Duodenal mucosa (tissue), 2 donors: ENCODE results near the gene RAB19.
A peak's percentile ranks its signal among the peaks of the same experiment; 100 is the strongest.

Source experiments
- H3K27ac ChIP-seq: one replicate; pipeline ENCODE4 v1.7.0; 2013; ENCODE audit warnings: low read depth, low read length
- H3K27me3 ChIP-seq, 2 donors: one replicate each; pipeline ENCODE4 v1.7.0; 2013; ENCODE audit warnings: low read length in 2 of 2, control low read depth in 1 of 2; ENCODE audit not compliant: insufficient read depth in 2 of 2, control insufficient read depth in 1 of 2
- H3K36me3 ChIP-seq, 2 donors: one replicate each; pipeline ENCODE4 v1.7.0; 2013; ENCODE audit warnings: low read length in 2 of 2, control low read depth in 1 of 2; ENCODE audit not compliant: insufficient read depth in 2 of 2, control insufficient read depth in 1 of 2
- H3K4me1 ChIP-seq, 2 donors: one replicate each; pipeline ENCODE4 v1.7.0; 2013; ENCODE audit warnings: low read length in 2 of 2, control low read depth in 1 of 2; ENCODE audit not compliant: insufficient read depth in 2 of 2, control insufficient read depth in 1 of 2
- H3K4me3 ChIP-seq, 2 donors: one replicate each; pipeline ENCODE4 v1.7.0; 2013; ENCODE audit warnings: low read length in 2 of 2, low read depth in 1 of 2
- H3K9ac ChIP-seq, 2 donors: one replicate each; pipeline ENCODE4 v1.7.0; 2013; ENCODE audit warnings: low read length in 2 of 2, low read depth in 1 of 2
- H3K9me3 ChIP-seq, 2 donors: one replicate each; pipeline ENCODE4 v1.7.0; 2013; ENCODE audit warnings: low read length in 2 of 2, control low read depth in 1 of 2; ENCODE audit not compliant: control insufficient read depth in 1 of 2

RAB19 gene

GRCh38 chr7:140403878-140404564 lies at the start of gene RAB19:
Gene RAB19, plus strand, starts transcription at chr7:140404058. Its CDS starts 3,589 bp downstream, at chr7:140407647.
- no peak within 1 kb of the TSS for H3K27ac ChIP-seq

GRCh38 chr7:140358024-140358411 lies 45.8 kb upstream of the RAB19 start:
- no peak overlapping the region for H3K4me3 ChIP-seq
- H3K36me3 ChIP-seq, result peaks cover 0 to 5% of the 10 kb centered on the region in 2 donors
- H3K4me1 ChIP-seq, result peaks cover 7 to 16% of the 10 kb centered on the region in 2 donors
- H3K27me3 ChIP-seq, result no peaks in the 10 kb centered on the region
- no peak overlapping the region for H3K9ac ChIP-seq
- H3K9me3 ChIP-seq, result no peaks in the 10 kb centered on the region
- no peak overlapping the region for H3K27ac ChIP-seq

More at GRCh38 chr7:140403878-140404564, at the start of gene RAB19:
- Histone ChIP-seq H3K4me3 (peak within 1 kb of the TSS; percentile 95 to 97), H3K27me3 (peaks cover 0 to 5% of the 10 kb centered on the region in 2 donors), H3K9ac (peak within 1 kb of the TSS; percentile 78 to 83), H3K9me3 (no peaks in the 10 kb centered on the region), H3K36me3 (peaks cover 0 to 5% of the 10 kb centered on the region in 2 donors), H3K4me1 (peaks cover 5 to 11% of the 10 kb centered on the region in 2 donors)

- no peak overlapping the region for H3K27ac ChIP-seq
- H3K36me3 ChIP-seq, result peaks cover 0 to 5% of the 10 kb centered on the region in 2 donors
- peaks cover 7 to 16% of the 10 kb centered on the region in 2 donors for H3K4me1 ChIP-seq
- H3K9ac ChIP-seq, result no peak overlapping the region
- H3K4me3 ChIP-seq, result peak overlapping the region in 1 of 2 donors; percentile 41
- no peaks in the 10 kb centered on the region for H3K9me3 ChIP-seq
- no peaks in the 10 kb centered on the region for H3K27me3 ChIP-seq
These were observed 45.3 kb upstream of the RAB19 start for GRCh38 chr7:140358412-140359051.

- H3K27me3 ChIP-seq, result no peaks in the 10 kb centered on the region
- no peak overlapping the region for H3K4me3 ChIP-seq
- H3K9ac ChIP-seq, result no peak overlapping the region
- H3K9me3 ChIP-seq, result no peaks in the 10 kb centered on the region
- peaks cover 0 to 4% of the 10 kb centered on the region in 2 donors for H3K36me3 ChIP-seq
- H3K4me1 ChIP-seq, result peaks cover 7 to 18% of the 10 kb centered on the region in 2 donors
- no peak overlapping the region for H3K27ac ChIP-seq
These were observed 43.1 kb upstream of the RAB19 start for GRCh38 chr7:140360697-140361229.

GRCh38 chr7:140364819-140365218 lies 39.0 kb upstream of the RAB19 start:
- Histone ChIP-seq H3K4me1 (peaks cover 0 to 3% of the 10 kb centered on the region in 2 donors), H3K27ac (no peak overlapping the region), H3K4me3 (no peak overlapping the region), H3K9me3 (no peaks in the 10 kb centered on the region), H3K9ac (no peak overlapping the region), H3K27me3 (no peaks in the 10 kb centered on the region), H3K36me3 (peaks cover 0 to 11% of the 10 kb centered on the region in 2 donors)

- H3K36me3 ChIP-seq, result peaks cover 0 to 11% of the 10 kb centered on the region in 2 donors
These were observed 36.3 kb upstream of the RAB19 start for GRCh38 chr7:140367528-140367927.

GRCh38 chr7:140369294-140369693 lies 34.6 kb upstream of the RAB19 start:
- Histone ChIP-seq H3K9ac (no peak overlapping the region), H3K4me3 (no peak overlapping the region), H3K27ac (no peak overlapping the region), H3K36me3 (peaks cover 0 to 7% of the 10 kb centered on the region in 2 donors), H3K9me3 (no peaks in the 10 kb centered on the region), H3K4me1 (peaks cover 0 to 3% of the 10 kb centered on the region in 2 donors), H3K27me3 (no peaks in the 10 kb centered on the region)

More at GRCh38 chr7:140367528-140367927, 36.3 kb upstream of the RAB19 start:
- H3K27ac ChIP-seq, result no peak overlapping the region
- H3K9ac ChIP-seq, result no peak overlapping the region
- H3K4me1 ChIP-seq, result peaks cover 0 to 3% of the 10 kb centered on the region in 2 donors
- H3K9me3 ChIP-seq, result no peaks in the 10 kb centered on the region
- H3K4me3 ChIP-seq, result no peak overlapping the region
- H3K27me3 ChIP-seq, result no peaks in the 10 kb centered on the region

GRCh38 chr7:140375323-140375722 lies 28.5 kb upstream of the RAB19 start:
- Histone ChIP-seq H3K27ac (no peak overlapping the region), H3K9me3 (no peaks in the 10 kb centered on the region), H3K36me3 (peaks cover 0 to 23% of the 10 kb centered on the region in 2 donors), H3K4me3 (no peak overlapping the region), H3K9ac (no peak overlapping the region), H3K4me1 (no peaks in the 10 kb centered on the region), H3K27me3 (no peaks in the 10 kb centered on the region)

GRCh38 chr7:140375892-140376730 lies 27.7 kb upstream of the RAB19 start:
- H3K4me1 ChIP-seq, result no peaks in the 10 kb centered on the region
- H3K4me3 ChIP-seq, result no peak overlapping the region
- no peak overlapping the region for H3K27ac ChIP-seq
- H3K27me3 ChIP-seq, result no peaks in the 10 kb centered on the region
- peaks cover 0 to 27% of the 10 kb centered on the region in 2 donors for H3K36me3 ChIP-seq
- H3K9me3 ChIP-seq, result no peaks in the 10 kb centered on the region
- no peak overlapping the region for H3K9ac ChIP-seq
